Panc1 (cell line): ENCODE measurements around the gene TSPAN4. TPM values are rescaled to one million over a fixed set of nuclear protein-coding genes. Genes with fewer than 3 reads are reported as not detected.

Experiments used
- ATAC-seq: fragments of 200-7000 bp; cut with Tn5 transposase; 2 replicates; pipeline ENCODE4 v1.9.1; 2020; ENCODE audit warnings: mild to moderate bottlenecking, moderate library complexity
- BruUV-seq: library from RNA; stranded (reverse); fragments of 400-500 nt; replicated peaks from 2 replicates; lab custom pipeline; 2021; lab: Mats Ljungman, UMichigan
- CTCF ChIA-PET: fragments of 300-600 bp; sonication (Branson Sonifier 250); formaldehyde crosslinking; loops from one replicate; lab custom pipeline; 2022; ENCODE audit warnings: antibody characterized with exemption; lab: Charles Lee
- POLR2A ChIA-PET: fragments of 300-600 bp; sonication (Branson Sonifier 250); formaldehyde crosslinking; loops from one replicate; lab custom pipeline; 2022; ENCODE audit warnings: antibody characterized with exemption; lab: Charles Lee
- DNase-seq: peaks from one replicate; pipeline ENCODE4 v3.0.0-alpha.2; 2010; ENCODE audit warnings: low read depth, low spot score
- H3K27ac ChIP-seq: 2 replicates; pipeline ENCODE4 v1.5.1; 2011; ENCODE audit warnings: mild to moderate bottlenecking, low read length, inconsistent platforms
- H3K27me3 ChIP-seq: fragments of 200-500 bp; sonication (Bioruptor generic); 2 replicates; pipeline ENCODE4 v1.6.0; 2014; ENCODE audit warnings: low read length, inconsistent platforms; ENCODE audit not compliant: control insufficient read depth, insufficient read depth
- H3K36me3 ChIP-seq: fragments of 200-500 bp; sonication (Bioruptor generic); 2 replicates; pipeline ENCODE4 v1.5.1; 2014; ENCODE audit warnings: inconsistent platforms, mild to moderate bottlenecking, low read length, moderate library complexity; ENCODE audit not compliant: control insufficient read depth, insufficient read depth
- H3K4me1 ChIP-seq: 2 replicates; pipeline ENCODE4 v1.5.1; 2011; ENCODE audit warnings: inconsistent platforms, mild to moderate bottlenecking, low read length, moderate library complexity; ENCODE audit not compliant: control insufficient read depth, insufficient read depth
- H3K4me3 ChIP-seq, 2 experiments: 2 replicates each; pipeline ENCODE4 v1.5.1; 2011 to 2012; ENCODE audit warnings: low read depth in 2 of 2, low read length in 2 of 2, mild to moderate bottlenecking in 2 of 2, inconsistent platforms in 1 of 2, moderate library complexity in 1 of 2
- H3K9me3 ChIP-seq: fragments of 200-500 bp; sonication (Bioruptor generic); 2 replicates; pipeline ENCODE4 v1.5.1; 2014; ENCODE audit warnings: low read depth, mild to moderate bottlenecking, inconsistent platforms, low read length, moderate library complexity; ENCODE audit not compliant: control insufficient read depth, insufficient read depth
- POLR2AphosphoS5 ChIP-seq: IDR thresholded peaks from 2 replicates; pipeline ENCODE4 v1.6.1; 2012; ENCODE audit warnings: mild to moderate bottlenecking, low read depth, low read length, moderate library complexity
- SIN3A ChIP-seq: IDR thresholded peaks from 2 replicates; pipeline ENCODE4 v1.6.1; 2012; ENCODE audit warnings: low read depth, mild to moderate bottlenecking, low read length, moderate library complexity, borderline replicate concordance; ENCODE audit not compliant: insufficient read depth
- TCF7L2 ChIP-seq: IDR thresholded peaks from 2 replicates; pipeline ENCODE4 v1.6.1; 2011; ENCODE audit warnings: mild to moderate bottlenecking, low read depth, low read length, inconsistent platforms
- in situ Hi-C: cut with HindIII; loops from 2 replicates; pipeline ENCODE4 v1.10.0; 2016; ENCODE audit warnings: low sequenced_read_pairs, low pct_unique_long_range_greater_than_20kb
- intact Hi-C: fragments of 100-400 bp; cut with micrococcal nuclease; formaldehyde crosslinking; loops from one replicate; pipeline ENCODE4 v1.10.0; 2022; ENCODE audit not compliant: unreplicated experiment
- total RNA-seq: library from RNA; stranded (reverse); gene quantifications from one replicate; pipeline ENCODE4 v1.2.1, GENCODE V29; 2021; ENCODE audit not compliant: unreplicated experiment
- TF ChIP-seq, protein P1 (sequence below): fragments of 450-650 bp; IDR thresholded peaks from 2 replicates; pipeline ENCODE4 v1.5.1; 2017; ENCODE audit warnings: mild to moderate bottlenecking
- TF ChIP-seq, protein P2 (sequence below), 2 experiments: IDR thresholded peaks; 2 replicates each; pipeline ENCODE4 v1.6.1; 2011 to 2012; ENCODE audit warnings: low read depth in 2 of 2, control low read depth in 1 of 2, low read length in 1 of 2, mild to moderate bottlenecking in 1 of 2, moderate library complexity in 1 of 2; ENCODE audit not compliant: insufficient read depth in 1 of 2

Gene TSPAN4
- total RNA-seq, 1 experiment from 2014 or later: 187 TPM

DNA sequence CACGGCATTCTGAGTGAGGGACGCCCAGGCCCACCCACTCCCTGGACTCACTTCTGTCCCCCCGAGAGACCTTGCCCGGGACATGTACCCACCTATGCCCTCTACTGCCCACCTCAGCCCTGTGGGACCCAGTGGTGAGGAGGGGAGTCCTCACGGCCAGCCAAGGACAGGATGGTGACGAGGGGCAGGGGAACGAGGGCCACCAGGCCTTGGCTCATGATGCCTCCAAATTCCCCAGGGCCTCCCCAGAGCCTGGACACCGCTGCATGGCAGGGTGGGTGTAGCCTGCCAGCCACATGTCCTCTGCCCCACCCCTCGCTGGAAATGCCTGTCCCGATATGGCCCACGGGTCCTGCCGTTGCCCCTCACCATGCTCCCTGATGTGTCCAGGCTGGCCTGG lies 26.1 kb downstream of the TSPAN4 start:
- Histone ChIP-seq H3K4me3 (no peak overlapping the region), H3K9me3 (no peaks in the 10 kb centered on the region), H3K27me3 (no peaks in the 10 kb centered on the region), H3K36me3 (no peaks in the 10 kb centered on the region), H3K4me1 (peaks cover 43% of the 10 kb centered on the region), H3K27ac (no peak overlapping the region)
- TF ChIP-seq, protein P1, sequence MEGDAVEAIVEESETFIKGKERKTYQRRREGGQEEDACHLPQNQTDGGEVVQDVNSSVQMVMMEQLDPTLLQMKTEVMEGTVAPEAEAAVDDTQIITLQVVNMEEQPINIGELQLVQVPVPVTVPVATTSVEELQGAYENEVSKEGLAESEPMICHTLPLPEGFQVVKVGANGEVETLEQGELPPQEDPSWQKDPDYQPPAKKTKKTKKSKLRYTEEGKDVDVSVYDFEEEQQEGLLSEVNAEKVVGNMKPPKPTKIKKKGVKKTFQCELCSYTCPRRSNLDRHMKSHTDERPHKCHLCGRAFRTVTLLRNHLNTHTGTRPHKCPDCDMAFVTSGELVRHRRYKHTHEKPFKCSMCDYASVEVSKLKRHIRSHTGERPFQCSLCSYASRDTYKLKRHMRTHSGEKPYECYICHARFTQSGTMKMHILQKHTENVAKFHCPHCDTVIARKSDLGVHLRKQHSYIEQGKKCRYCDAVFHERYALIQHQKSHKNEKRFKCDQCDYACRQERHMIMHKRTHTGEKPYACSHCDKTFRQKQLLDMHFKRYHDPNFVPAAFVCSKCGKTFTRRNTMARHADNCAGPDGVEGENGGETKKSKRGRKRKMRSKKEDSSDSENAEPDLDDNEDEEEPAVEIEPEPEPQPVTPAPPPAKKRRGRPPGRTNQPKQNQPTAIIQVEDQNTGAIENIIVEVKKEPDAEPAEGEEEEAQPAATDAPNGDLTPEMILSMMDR: no peak
- TF ChIP-seq TCF7L2 (no peak), SIN3A (0 out of 2 replicates have a peak, but pooled peaks have one; percentile 23), POLR2AphosphoS5 (no peak; the same call in 1 of the 2 replicates)
- TF ChIP-seq, protein P2, sequence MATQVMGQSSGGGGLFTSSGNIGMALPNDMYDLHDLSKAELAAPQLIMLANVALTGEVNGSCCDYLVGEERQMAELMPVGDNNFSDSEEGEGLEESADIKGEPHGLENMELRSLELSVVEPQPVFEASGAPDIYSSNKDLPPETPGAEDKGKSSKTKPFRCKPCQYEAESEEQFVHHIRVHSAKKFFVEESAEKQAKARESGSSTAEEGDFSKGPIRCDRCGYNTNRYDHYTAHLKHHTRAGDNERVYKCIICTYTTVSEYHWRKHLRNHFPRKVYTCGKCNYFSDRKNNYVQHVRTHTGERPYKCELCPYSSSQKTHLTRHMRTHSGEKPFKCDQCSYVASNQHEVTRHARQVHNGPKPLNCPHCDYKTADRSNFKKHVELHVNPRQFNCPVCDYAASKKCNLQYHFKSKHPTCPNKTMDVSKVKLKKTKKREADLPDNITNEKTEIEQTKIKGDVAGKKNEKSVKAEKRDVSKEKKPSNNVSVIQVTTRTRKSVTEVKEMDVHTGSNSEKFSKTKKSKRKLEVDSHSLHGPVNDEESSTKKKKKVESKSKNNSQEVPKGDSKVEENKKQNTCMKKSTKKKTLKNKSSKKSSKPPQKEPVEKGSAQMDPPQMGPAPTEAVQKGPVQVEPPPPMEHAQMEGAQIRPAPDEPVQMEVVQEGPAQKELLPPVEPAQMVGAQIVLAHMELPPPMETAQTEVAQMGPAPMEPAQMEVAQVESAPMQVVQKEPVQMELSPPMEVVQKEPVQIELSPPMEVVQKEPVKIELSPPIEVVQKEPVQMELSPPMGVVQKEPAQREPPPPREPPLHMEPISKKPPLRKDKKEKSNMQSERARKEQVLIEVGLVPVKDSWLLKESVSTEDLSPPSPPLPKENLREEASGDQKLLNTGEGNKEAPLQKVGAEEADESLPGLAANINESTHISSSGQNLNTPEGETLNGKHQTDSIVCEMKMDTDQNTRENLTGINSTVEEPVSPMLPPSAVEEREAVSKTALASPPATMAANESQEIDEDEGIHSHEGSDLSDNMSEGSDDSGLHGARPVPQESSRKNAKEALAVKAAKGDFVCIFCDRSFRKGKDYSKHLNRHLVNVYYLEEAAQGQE (IDR thresholded peaks at IDR 0.05; ENCODE audit: insufficient read depth in 1 of 2, low read depth in 2 of 2, low read length in 1 of 2): 0 out of 4 replicates have a peak, but pooled peaks of 1 of the 2 experiments have one; percentile 2
- POLR2A ChIA-PET: no interaction called here
- no TSS peak for BruUV-seq
- intact Hi-C loops (no loop called here), in situ Hi-C loops (no loop called here)
- ATAC-seq (no peak), DNase-seq (no peak)
- CTCF ChIA-PET: no interaction called here

DNA sequence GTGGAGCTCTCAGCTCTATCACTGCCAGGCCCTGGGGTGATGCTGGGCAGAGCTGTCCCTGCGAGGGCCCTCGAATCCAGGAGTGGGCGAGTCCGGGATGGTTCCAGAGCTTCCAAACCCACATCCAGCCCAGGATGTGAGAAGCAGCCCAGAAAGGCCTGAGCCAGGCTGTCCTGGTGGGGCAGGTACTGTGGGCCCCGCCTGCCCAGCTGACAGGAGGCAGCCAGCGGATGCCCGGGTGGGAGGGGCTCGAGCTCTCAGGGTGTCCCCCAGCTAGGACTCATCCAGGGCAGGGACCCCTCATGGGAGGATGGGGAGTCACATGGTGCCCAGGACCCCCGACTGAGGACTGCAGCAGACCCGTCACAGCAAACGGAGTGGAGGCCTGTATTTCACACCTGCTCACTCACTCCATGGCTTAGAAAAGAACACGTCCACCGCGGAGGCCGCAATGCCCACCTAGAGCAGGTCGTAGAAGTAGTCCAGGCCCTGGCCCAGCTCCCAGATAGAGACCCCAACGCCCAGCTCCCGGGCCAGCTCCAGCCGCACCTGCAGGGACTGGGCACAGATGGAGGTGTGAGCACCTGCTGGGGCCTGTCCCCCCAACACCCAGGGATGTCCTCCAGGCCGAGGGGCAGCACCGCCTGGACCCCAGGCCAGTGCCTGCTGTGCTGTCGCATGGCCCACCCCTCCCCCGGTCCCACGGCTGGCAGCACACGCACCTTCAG lies 26.9 kb downstream of the TSPAN4 start:
- no peaks in the 10 kb centered on the region for H3K36me3 ChIP-seq
- DNase-seq (no peak), ATAC-seq (0 out of 2 replicates have a peak, but pooled peaks have one; percentile 6)
- ChIA-PET CTCF (no interaction called here), POLR2A (no interaction called here)
- no peak overlapping the region for H3K4me3 ChIP-seq
- no peaks in the 10 kb centered on the region for H3K9me3 ChIP-seq
- in situ Hi-C loops: no loop called here
- H3K27ac ChIP-seq: no peak overlapping the region
- no TSS peak for BruUV-seq
- no peaks in the 10 kb centered on the region for H3K27me3 ChIP-seq
- TF ChIP-seq POLR2AphosphoS5: 0 out of 2 replicates have a peak, but pooled peaks have one; percentile 6
- TF ChIP-seq, protein P2 (IDR thresholded peaks at IDR 0.05; ENCODE audit: insufficient read depth in 1 of 2, low read depth in 2 of 2, low read length in 1 of 2): no peak
- no peak for TF ChIP-seq TCF7L2
- peaks cover 35% of the 10 kb centered on the region for H3K4me1 ChIP-seq
- intact Hi-C loops: no loop called here
